Activated gamma-delta T cell treated with anti-CD3 and anti-CD28 coated beads, Interleukin-2, amount 50 U/mL, for 16 hours (primary cell): ENCODE measurements around the gene KDM8.

Experiments
- DNase-seq: peaks from one replicate; pipeline ENCODE4 v3.0.0-alpha.2; 2020; ENCODE audit warnings: low read depth

KDM8 gene

GRCh38 chr16:27270349-27270748 is 67.0 kb downstream of the KDM8 start:
- DNase-seq, result no peak
